IMR-90 (cell line): ENCODE results near the gene CDYL2.

Source experiments
- BHLHE40 ChIP-seq: fragments of 150-350 bp; IDR thresholded peaks from 2 replicates; pipeline ENCODE4 v1.6.1; 2016; ENCODE audit warnings: mild to moderate bottlenecking, low read depth, low read length
- CEBPB ChIP-seq: IDR thresholded peaks from 2 replicates; pipeline ENCODE4 v1.6.1; 2012; ENCODE audit warnings: low read depth, low read length, improper control_type of control experiment
- CTCF ChIP-seq: conservative IDR thresholded peaks from 2 replicates; pipeline ENCODE4 v1.5.1; 2012; ENCODE audit warnings: mild to moderate bottlenecking, low read depth, low read length, improper control_type of control experiment
- ELK1 ChIP-seq: fragments of 150-350 bp; IDR thresholded peaks from 2 replicates; pipeline ENCODE4 v1.6.1; 2016; ENCODE audit warnings: low read depth, mild to moderate bottlenecking, low read length, moderate library complexity, borderline replicate concordance
- FOS ChIP-seq: fragments of 150-350 bp; IDR thresholded peaks from 2 replicates; pipeline ENCODE4 v1.6.1; 2016; ENCODE audit warnings: low read depth, low read length
- POLR2A ChIP-seq: IDR thresholded peaks from 2 replicates; pipeline ENCODE4 v1.6.1; 2012; ENCODE audit warnings: mild to moderate bottlenecking, low read depth, low read length
- USF2 ChIP-seq: fragments of 150-350 bp; IDR thresholded peaks from 2 replicates; pipeline ENCODE4 v1.6.1; 2017; ENCODE audit warnings: mild to moderate bottlenecking, antibody characterized with exemption, low read length, low read depth

GRCh38 chr16:80655751-80656150 is 148.6 kb downstream of the CDYL2 start:
- TF ChIP-seq POLR2A (no peak), USF2 (no peak), BHLHE40 (no peak), FOS (no peak), CTCF (no peak), ELK1 (no peak), CEBPB (no peak)
